PC-9 (cell line): ENCODE measurements around the gene CPT1B. TPM values are rescaled to one million over a fixed set of nuclear protein-coding genes. Genes with fewer than 3 reads are reported as not detected.

ENCODE experiments used
- BruUV-seq: library from RNA; stranded (reverse); fragments of 400-500 nt; replicated peaks from 2 replicates; lab custom pipeline; 2021; lab: Mats Ljungman, UMichigan
- CTCF ChIA-PET: fragments of 300-600 bp; sonication (Branson Sonifier 250); formaldehyde crosslinking; loops from one replicate; lab custom pipeline; 2022; ENCODE audit warnings: antibody characterized with exemption; lab: Charles Lee
- POLR2A ChIA-PET: fragments of 300-600 bp; sonication (Branson Sonifier 250); formaldehyde crosslinking; loops from one replicate; lab custom pipeline; 2022; ENCODE audit warnings: antibody characterized with exemption; ENCODE audit not compliant: unreplicated experiment; lab: Charles Lee
- DNase-seq, 2 experiments: peaks; one replicate each; pipeline versions ENCODE4 v3.0.0 to v3.0.0-alpha.2; 2015 to 2022; ENCODE audit warnings: mixed read lengths in 1 of 2
- H2AFZ ChIP-seq: fragments of 200-600 bp; sonication (generic); 2 replicates; pipeline ENCODE4 v1.8.1; 2017; ENCODE audit warnings: antibody characterized with exemption
- H3F3A ChIP-seq: fragments of 200-600 bp; sonication (generic); 2 replicates; pipeline ENCODE4 v1.8.1; 2017; ENCODE audit warnings: antibody characterized with exemption, mild to moderate bottlenecking, low read depth; ENCODE audit not compliant: insufficient read depth
- H3K27ac ChIP-seq: fragments of 200-600 bp; sonication (generic); 2 replicates; pipeline ENCODE4 v1.6.1; 2016; ENCODE audit warnings: mixed run types
- H3K27me3 ChIP-seq: fragments of 200-600 bp; sonication (generic); 2 replicates; pipeline ENCODE4 v1.6.1; 2016; ENCODE audit warnings: low read depth, mixed run types; ENCODE audit not compliant: insufficient read depth
- H3K36me3 ChIP-seq: fragments of 200-600 bp; sonication (generic); 2 replicates; pipeline ENCODE4 v1.6.1; 2016; ENCODE audit warnings: low read depth, mixed run types
- H3K4me1 ChIP-seq: fragments of 200-600 bp; sonication (generic); replicated peaks from 2 replicates; pipeline ENCODE4 v1.6.1; 2016; ENCODE audit warnings: mixed run types; ENCODE audit not compliant: insufficient read depth
- H3K4me2 ChIP-seq: fragments of 200-600 bp; sonication (generic); 2 replicates; pipeline ENCODE4 v1.6.1; 2017; ENCODE audit warnings: mixed run types
- H3K4me3 ChIP-seq: fragments of 200-600 bp; sonication (generic); 2 replicates; pipeline ENCODE4 v1.6.1; 2016; ENCODE audit warnings: mixed run types
- H3K79me2 ChIP-seq: fragments of 200-600 bp; sonication (generic); 2 replicates; pipeline ENCODE4 v1.6.1; 2017; ENCODE audit warnings: low read depth, mixed run types
- H3K9me2 ChIP-seq: fragments of 200-600 bp; sonication (generic); 2 replicates; pipeline ENCODE4 v1.8.1; 2017; ENCODE audit warnings: mild to moderate bottlenecking; ENCODE audit not compliant: insufficient read depth
- H3K9me3 ChIP-seq: fragments of 200-600 bp; sonication (generic); 2 replicates; pipeline ENCODE4 v1.8.1; 2016; ENCODE audit warnings: low read depth; ENCODE audit not compliant: insufficient read depth
- H4K20me1 ChIP-seq: fragments of 200-600 bp; sonication (generic); 2 replicates; pipeline ENCODE4 v1.8.1; 2017; ENCODE audit not compliant: insufficient read depth
- CTCF ChIP-seq: fragments of 200-600 bp; sonication (generic); conservative IDR thresholded peaks from 2 replicates; pipeline ENCODE4 v1.6.1; 2017; ENCODE audit warnings: mixed run types, antibody characterized with exemption, mild to moderate bottlenecking, moderate library complexity
- EZH2 ChIP-seq: fragments of 200-600 bp; sonication (generic); IDR thresholded peaks from 2 replicates; pipeline ENCODE4 v1.8.0; 2017; ENCODE audit warnings: antibody characterized with exemption, low read depth
- intact Hi-C: fragments of 100-400 bp; cut with micrococcal nuclease; formaldehyde crosslinking; loops from one replicate; pipeline ENCODE4 v1.10.0; 2022; ENCODE audit not compliant: unreplicated experiment
- total RNA-seq: library from RNA; stranded (reverse); gene quantifications from 2 replicates; pipeline ENCODE4 v1.2.3, GENCODE V29; 2021

The CPT1B gene
- total RNA-seq, 1 experiment from 2014 or later = 66.2 TPM

- Histone ChIP-seq H3F3A (peaks cover 3% of the 10 kb centered on the region; the same call in 1 of the 2 replicates), H3K4me3 (no peak overlapping the region), H3K4me2 (no peak overlapping the region), H2AFZ (no peak overlapping the region), H3K27ac (no peak overlapping the region), H3K79me2 (no peaks in the 10 kb centered on the region), H4K20me1 (no peaks in the 10 kb centered on the region), H3K9me2 (no peaks in the 10 kb centered on the region), H3K27me3 (no peaks in the 10 kb centered on the region), H3K9me3 (no peaks in the 10 kb centered on the region), H3K36me3 (peaks cover 26% of the 10 kb centered on the region; the same call in 1 of the 2 replicates), H3K4me1 (no peaks in the 10 kb centered on the region)
- intact Hi-C loops = no loop called here
- no peak for DNase-seq
- POLR2A ChIA-PET = no interaction called here
- no TSS peak for BruUV-seq
- CTCF ChIA-PET = no interaction called here
- no peak for TF ChIP-seq EZH2
- TF ChIP-seq CTCF = no peak
Measured at GRCh38 chr22:50572965-50573364, 5.3 kb downstream of the CPT1B start.

GRCh38 chr22:50571264-50572175, 6.7 kb downstream of the CPT1B start:
- H3K27ac ChIP-seq = no peak overlapping the region
- no peak for DNase-seq
- no TSS peak for BruUV-seq
- H3K4me3 ChIP-seq = no peak overlapping the region
- CTCF ChIA-PET = no interaction called here
- H3K9me3 ChIP-seq = no peaks in the 10 kb centered on the region
- H3K27me3 ChIP-seq = no peaks in the 10 kb centered on the region
- no peaks in the 10 kb centered on the region for H3K4me1 ChIP-seq
- H4K20me1 ChIP-seq = no peaks in the 10 kb centered on the region
- H3K9me2 ChIP-seq = no peaks in the 10 kb centered on the region
- intact Hi-C loops = no loop called here
- no peak overlapping the region for H3K4me2 ChIP-seq
- peaks cover 13% of the 10 kb centered on the region; the same call in 1 of the 2 replicates for H3F3A ChIP-seq
- no peaks in the 10 kb centered on the region for H3K79me2 ChIP-seq
- H3K36me3 ChIP-seq = peaks cover 26% of the 10 kb centered on the region; the same call in 1 of the 2 replicates
- no peak overlapping the region for H2AFZ ChIP-seq
- POLR2A ChIA-PET = no interaction called here
- TF ChIP-seq CTCF (no peak), EZH2 (no peak)

GRCh38 chr22:50570861-50571260, 7.4 kb downstream of the CPT1B start:
- Histone ChIP-seq H3K9me3 (no peaks in the 10 kb centered on the region), H2AFZ (no peak overlapping the region), H3F3A (peaks cover 20% of the 10 kb centered on the region; the same call in 1 of the 2 replicates), H3K4me2 (no peak overlapping the region), H4K20me1 (no peaks in the 10 kb centered on the region), H3K27ac (no peak overlapping the region), H3K36me3 (peaks cover 26% of the 10 kb centered on the region; the same call in 1 of the 2 replicates), H3K4me3 (no peak overlapping the region), H3K4me1 (no peaks in the 10 kb centered on the region), H3K79me2 (no peaks in the 10 kb centered on the region), H3K9me2 (no peaks in the 10 kb centered on the region), H3K27me3 (no peaks in the 10 kb centered on the region)
- TF ChIP-seq CTCF = no peak
- TF ChIP-seq EZH2 = no peak
- CTCF ChIA-PET = no interaction called here
- POLR2A ChIA-PET = no interaction called here
- intact Hi-C loops = no loop called here
- DNase-seq = no peak
- BruUV-seq = no TSS peak
